Endothelial cell of umbilical vein (primary cell): Measurements from ENCODE around the gene CD48. TPM values are rescaled to one million over a fixed set of nuclear protein-coding genes. Genes with fewer than 3 reads are reported as not detected.

Experiments
- BruUV-seq: library from RNA; stranded (reverse); fragments of 400-500 nt; replicated peaks from 2 replicates; lab custom pipeline; 2021; lab: Mats Ljungman, UMichigan
- CTCF ChIA-PET: fragments of 300-600, 350-600 bp; sonication (Branson Sonifier 250); formaldehyde crosslinking; loops from one replicate; lab custom pipeline; 2021; ENCODE audit warnings: antibody characterized with exemption, inconsistent platforms; lab: Charles Lee
- POLR2A ChIA-PET: fragments of 300-600, 350-600 bp; sonication (Branson Sonifier 250); formaldehyde crosslinking; loops from one replicate; lab custom pipeline; 2021; ENCODE audit warnings: antibody characterized with exemption, inconsistent platforms; lab: Charles Lee
- DNase-seq: peaks from one replicate; pipeline ENCODE4 v3.0.0-alpha.2; 2011; ENCODE audit warnings: low read depth, low spot score
- FAIRE-seq: peaks from 2 replicates; lab custom pipeline; 2011; peaks lifted over from hg19 to GRCh38; lab: Jason Lieb, UNC
- H2AFZ ChIP-seq: 2 replicates; pipeline ENCODE4 v1.6.0; 2012; ENCODE audit warnings: low read depth, low read length, control low read depth, inconsistent platforms
- H3K27ac ChIP-seq: 2 replicates; pipeline ENCODE4 v1.5.1; 2011; ENCODE audit warnings: low read depth, mild to moderate bottlenecking, control low read depth, low read length, moderate library complexity; ENCODE audit not compliant: insufficient read depth
- H3K27me3 ChIP-seq, 2 experiments: 2 replicates each; pipeline versions ENCODE4 v1.6.0 to v1.6.1; 2011; ENCODE audit warnings: low read length in 2 of 2, mixed read lengths in 1 of 2; ENCODE audit not compliant: control insufficient read depth in 2 of 2, insufficient read depth in 2 of 2
- H3K36me3 ChIP-seq, 2 experiments: 2 replicates in 1 of 2; 3 replicates in 1 of 2; pipeline ENCODE4 v1.5.1; 2011; ENCODE audit warnings: low read length in 2 of 2, mild to moderate bottlenecking in 1 of 2, moderate library complexity in 1 of 2; ENCODE audit not compliant: control insufficient read depth in 2 of 2, insufficient read depth in 2 of 2; ENCODE audit errors: extremely low read depth in 1 of 2
- H3K4me1 ChIP-seq: 3 replicates; pipeline ENCODE4 v1.5.1; 2011; ENCODE audit warnings: mild to moderate bottlenecking, low read length; ENCODE audit not compliant: control insufficient read depth, insufficient read depth; ENCODE audit errors: extremely low read depth
- H3K4me2 ChIP-seq: 2 replicates; pipeline ENCODE4 v1.6.1; 2011; ENCODE audit warnings: low read length, control low read depth, mixed read lengths; ENCODE audit not compliant: insufficient read depth
- H3K4me3 ChIP-seq, 3 experiments: fragments of 200-600 bp in 1 of 3; sonication (generic), shearing (Covaris generic) in 1 of 3; replicated peaks in 1 of 3; 2 replicates each; pipeline ENCODE4 v1.5.1; 2011 to 2016; ENCODE audit warnings: control low read depth in 3 of 3, low read length in 3 of 3, mild to moderate bottlenecking in 2 of 3, inconsistent platforms in 1 of 3, low read depth in 1 of 3, moderate library complexity in 1 of 3; ENCODE audit not compliant: insufficient read depth in 1 of 3
- H3K79me2 ChIP-seq: 2 replicates; pipeline ENCODE4 v1.6.0; 2012; ENCODE audit warnings: low read length, inconsistent platforms; ENCODE audit not compliant: control insufficient read depth, insufficient read depth
- H3K9ac ChIP-seq: replicated peaks from 2 replicates; pipeline ENCODE3; 2011; ENCODE audit warnings: low read length, control low read depth; ENCODE audit not compliant: insufficient read depth; ENCODE audit errors: extremely low read depth
- H3K9me1 ChIP-seq: replicated peaks from 3 replicates; pipeline ENCODE4 v1.6.0; 2011; ENCODE audit warnings: mild to moderate bottlenecking, low read length; ENCODE audit not compliant: control insufficient read depth, insufficient read depth; ENCODE audit errors: extremely low read depth
- H3K9me3 ChIP-seq: replicated peaks from 2 replicates; pipeline ENCODE4 v1.5.1; 2012; ENCODE audit warnings: low read length, inconsistent platforms; ENCODE audit not compliant: control insufficient read depth, insufficient read depth
- H4K20me1 ChIP-seq: replicated peaks from 2 replicates; pipeline ENCODE3; 2011; ENCODE audit warnings: mild to moderate bottlenecking, low read length; ENCODE audit not compliant: control insufficient read depth, insufficient read depth; ENCODE audit errors: extremely low read depth
- EZH2 ChIP-seq: IDR thresholded peaks from 2 replicates; pipeline ENCODE4 v1.6.1; 2012; ENCODE audit warnings: borderline replicate concordance, low read depth, mild to moderate bottlenecking, moderate library complexity, low read length, inconsistent platforms; ENCODE audit not compliant: severe bottlenecking
- FOS ChIP-seq: IDR thresholded peaks from 2 replicates; pipeline ENCODE4 v1.6.1; 2011; ENCODE audit warnings: mild to moderate bottlenecking, low read length, moderate library complexity, borderline replicate concordance; ENCODE audit not compliant: insufficient read depth
- GATA2 ChIP-seq: IDR thresholded peaks from 2 replicates; pipeline ENCODE4 v1.7.0; 2011; ENCODE audit warnings: low read depth, mild to moderate bottlenecking, moderate library complexity, mixed read lengths, low read length; ENCODE audit not compliant: insufficient read length, insufficient read depth
- JUN ChIP-seq: IDR thresholded peaks from 2 replicates; pipeline ENCODE4 v1.6.1; 2011; ENCODE audit warnings: borderline replicate concordance, low read depth; ENCODE audit not compliant: insufficient read length, insufficient read depth
- MYC ChIP-seq: IDR thresholded peaks from one replicate; pipeline ENCODE4 v1.6.1; 2011; ENCODE audit warnings: mild to moderate bottlenecking, low read depth, low read length
- POLR2A ChIP-seq: IDR thresholded peaks from 2 replicates; pipeline ENCODE4 v1.6.1; 2012; ENCODE audit warnings: low read depth, mild to moderate bottlenecking, control low read depth, low read length
- POLR2AphosphoS5 ChIP-seq: IDR thresholded peaks from 2 replicates; pipeline ENCODE4 v1.6.1; 2012; ENCODE audit warnings: low read depth, mild to moderate bottlenecking, control low read depth, low read length, moderate library complexity; ENCODE audit not compliant: insufficient read depth
- dilution Hi-C: fragments of 300-500 bp; cut with MboI; formaldehyde crosslinking; loops from one replicate; pipeline ENCODE4 v1.15.0; 2019; ENCODE audit warnings: low sequenced_read_pairs; ENCODE audit not compliant: extremely low pct_ligation_motif_present
- intact Hi-C: fragments of 100-400 bp; cut with micrococcal nuclease; formaldehyde crosslinking; loops from one replicate; pipeline ENCODE4 v1.10.0; 2022
- polyA plus RNA-seq, 4 experiments: library from polyadenylated mRNA; depleted of rRNA in 3 of 4; stranded (reverse) in 3 of 4; unstranded in 1 of 4; fragments of >200 nt; gene quantifications; 2 replicates each; pipeline versions ENCODE4 v1.2.1 to v1.2.3, GENCODE V29; 2011 to 2012; ENCODE audit warnings: missing spikeins in 1 of 4
- total RNA-seq: library from RNA; stranded (reverse); gene quantifications from 2 replicates; pipeline ENCODE4 v1.2.3, GENCODE V29; 2021
- TF ChIP-seq, protein P1 (sequence below): IDR thresholded peaks from 2 replicates; pipeline ENCODE4 v1.6.1; 2011; ENCODE audit not compliant: insufficient read depth, insufficient read length
- TF ChIP-seq, protein P2 (sequence below), 2 donors: IDR thresholded peaks; 1 replicate in 1 of 2; 2 replicates in 1 of 2; pipeline ENCODE4 v1.5.1; 2011; ENCODE audit warnings: low read length in 2 of 2, mild to moderate bottlenecking in 2 of 2, moderate library complexity in 2 of 2, control low read depth in 1 of 2, inconsistent platforms in 1 of 2, low read depth in 1 of 2; ENCODE audit not compliant: insufficient read depth in 1 of 2; ENCODE audit errors: extremely low read depth in 1 of 2

CD48 gene
- total and polyA plus RNA-seq, 2 donors (not counting 3 experiments of a cell fraction or from before 2014, with no cell fraction given): not detected

DNA sequence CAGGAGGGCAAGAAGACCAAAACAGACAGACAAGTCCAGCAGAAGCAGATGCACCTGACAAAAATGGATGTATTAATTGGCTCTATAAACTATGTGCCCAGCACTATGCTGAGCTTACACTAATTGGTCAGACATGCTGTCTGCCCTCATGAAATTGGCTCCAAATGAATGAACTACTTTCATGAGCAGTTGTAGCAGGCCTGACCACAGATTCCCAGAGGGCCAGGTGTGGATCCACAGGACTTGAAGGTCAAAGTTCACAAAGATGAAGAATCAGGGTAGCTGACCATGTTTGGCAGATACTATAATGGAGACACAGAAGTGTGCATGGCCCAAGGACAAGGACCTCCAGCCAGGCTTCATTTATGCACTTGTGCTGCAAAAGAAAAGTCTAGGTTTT, 42.0 kb upstream of the CD48 start:
- ChIA-PET CTCF (no interaction called here), POLR2A (no interaction called here)
- Histone ChIP-seq H3K79me2 (no peaks in the 10 kb centered on the region), H2AFZ (no peak overlapping the region), H3K9ac (no peak overlapping the region), H3K36me3 (no peaks in the 10 kb centered on the region), H3K4me1 (no peaks in the 10 kb centered on the region), H3K27ac (no peak overlapping the region), H3K9me1 (no peaks in the 10 kb centered on the region), H4K20me1 (no peaks in the 10 kb centered on the region), H3K4me2 (no peak overlapping the region), H3K4me3 (no peak overlapping the region), H3K9me3 (no peaks in the 10 kb centered on the region), H3K27me3 (peaks cover 2 to 7% of the 10 kb centered on the region in 2 experiments)
- intact Hi-C loops: no loop called here
- dilution Hi-C loops: no loop called here
- FAIRE-seq (no peak), DNase-seq (no peak)
- TF ChIP-seq, protein P1, sequence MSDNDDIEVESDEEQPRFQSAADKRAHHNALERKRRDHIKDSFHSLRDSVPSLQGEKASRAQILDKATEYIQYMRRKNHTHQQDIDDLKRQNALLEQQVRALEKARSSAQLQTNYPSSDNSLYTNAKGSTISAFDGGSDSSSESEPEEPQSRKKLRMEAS: no peak
- TF ChIP-seq POLR2AphosphoS5 (no peak), EZH2 (no peak), MYC (no peak), JUN (no peak), FOS (no peak), GATA2 (no peak), POLR2A (no peak)
- TF ChIP-seq, protein P2, sequence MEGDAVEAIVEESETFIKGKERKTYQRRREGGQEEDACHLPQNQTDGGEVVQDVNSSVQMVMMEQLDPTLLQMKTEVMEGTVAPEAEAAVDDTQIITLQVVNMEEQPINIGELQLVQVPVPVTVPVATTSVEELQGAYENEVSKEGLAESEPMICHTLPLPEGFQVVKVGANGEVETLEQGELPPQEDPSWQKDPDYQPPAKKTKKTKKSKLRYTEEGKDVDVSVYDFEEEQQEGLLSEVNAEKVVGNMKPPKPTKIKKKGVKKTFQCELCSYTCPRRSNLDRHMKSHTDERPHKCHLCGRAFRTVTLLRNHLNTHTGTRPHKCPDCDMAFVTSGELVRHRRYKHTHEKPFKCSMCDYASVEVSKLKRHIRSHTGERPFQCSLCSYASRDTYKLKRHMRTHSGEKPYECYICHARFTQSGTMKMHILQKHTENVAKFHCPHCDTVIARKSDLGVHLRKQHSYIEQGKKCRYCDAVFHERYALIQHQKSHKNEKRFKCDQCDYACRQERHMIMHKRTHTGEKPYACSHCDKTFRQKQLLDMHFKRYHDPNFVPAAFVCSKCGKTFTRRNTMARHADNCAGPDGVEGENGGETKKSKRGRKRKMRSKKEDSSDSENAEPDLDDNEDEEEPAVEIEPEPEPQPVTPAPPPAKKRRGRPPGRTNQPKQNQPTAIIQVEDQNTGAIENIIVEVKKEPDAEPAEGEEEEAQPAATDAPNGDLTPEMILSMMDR (IDR thresholded peaks at IDR 0.05; ENCODE audit: extremely low read depth in 1 of 2, insufficient read depth in 1 of 2, low read depth in 1 of 2, low read length in 2 of 2): no peak
- no TSS peak for BruUV-seq
